AG10803 (cell line): ENCODE data around the gene VOPP1.
A peak's percentile ranks its signal among the peaks of the same experiment; 100 is the strongest.

Experiments used
- DNase-seq: peaks from one replicate; pipeline ENCODE4 v3.0.0; 2010; ENCODE audit warnings: low read depth
- H3K4me3 ChIP-seq: 2 replicates; pipeline ENCODE4 v1.5.1; 2011; ENCODE audit warnings: mild to moderate bottlenecking, low read length, control low read depth
- TF ChIP-seq, protein P1 (sequence below): conservative IDR thresholded peaks from 2 replicates; pipeline ENCODE4 v1.5.1; 2011; ENCODE audit warnings: mild to moderate bottlenecking, low read length, control low read depth, inconsistent platforms

Gene VOPP1

GRCh38 chr7:55423891-55424290, 148.4 kb downstream of the VOPP1 start:
- no peak overlapping the region for H3K4me3 ChIP-seq
- no peak for DNase-seq
- TF ChIP-seq, protein P1, sequence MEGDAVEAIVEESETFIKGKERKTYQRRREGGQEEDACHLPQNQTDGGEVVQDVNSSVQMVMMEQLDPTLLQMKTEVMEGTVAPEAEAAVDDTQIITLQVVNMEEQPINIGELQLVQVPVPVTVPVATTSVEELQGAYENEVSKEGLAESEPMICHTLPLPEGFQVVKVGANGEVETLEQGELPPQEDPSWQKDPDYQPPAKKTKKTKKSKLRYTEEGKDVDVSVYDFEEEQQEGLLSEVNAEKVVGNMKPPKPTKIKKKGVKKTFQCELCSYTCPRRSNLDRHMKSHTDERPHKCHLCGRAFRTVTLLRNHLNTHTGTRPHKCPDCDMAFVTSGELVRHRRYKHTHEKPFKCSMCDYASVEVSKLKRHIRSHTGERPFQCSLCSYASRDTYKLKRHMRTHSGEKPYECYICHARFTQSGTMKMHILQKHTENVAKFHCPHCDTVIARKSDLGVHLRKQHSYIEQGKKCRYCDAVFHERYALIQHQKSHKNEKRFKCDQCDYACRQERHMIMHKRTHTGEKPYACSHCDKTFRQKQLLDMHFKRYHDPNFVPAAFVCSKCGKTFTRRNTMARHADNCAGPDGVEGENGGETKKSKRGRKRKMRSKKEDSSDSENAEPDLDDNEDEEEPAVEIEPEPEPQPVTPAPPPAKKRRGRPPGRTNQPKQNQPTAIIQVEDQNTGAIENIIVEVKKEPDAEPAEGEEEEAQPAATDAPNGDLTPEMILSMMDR = no peak

DNA sequence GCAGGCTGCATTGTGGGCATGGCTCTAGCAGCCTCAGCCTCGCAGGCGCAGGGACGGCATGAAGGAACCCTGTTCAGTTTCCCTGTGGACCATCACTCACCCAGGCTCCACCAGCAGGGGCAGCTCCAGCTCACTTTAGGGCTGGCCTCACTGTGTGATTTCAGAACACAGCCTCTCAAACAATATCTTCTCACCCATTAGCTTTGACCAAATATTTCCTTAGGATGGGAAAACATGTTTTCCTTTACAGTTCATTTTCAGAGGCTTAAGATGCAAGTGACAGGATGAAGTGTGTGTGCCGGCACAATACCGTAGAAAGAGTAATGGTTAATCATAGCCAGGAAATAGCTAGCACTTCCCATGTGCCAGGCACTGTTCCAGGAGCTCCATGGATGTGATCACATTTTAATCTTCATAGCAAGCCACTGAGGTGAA, 149.0 kb downstream of the VOPP1 start:
- TF ChIP-seq, protein P1 = peak; percentile 35
- peak; percentile 59 for DNase-seq
- no peak overlapping the region for H3K4me3 ChIP-seq
